H1 (cell line): ENCODE results near the gene LPGAT1. TPM values are rescaled to one million over a fixed set of nuclear protein-coding genes. Genes with fewer than 3 reads are reported as not detected.

Experiments
- CTCF ChIA-PET: fragments of 300-600 bp; sonication (Branson Sonifier 250); formaldehyde crosslinking; loops from one replicate; lab custom pipeline; 2021; ENCODE audit not compliant: partially characterized antibody; lab: Charles Lee
- POLR2A ChIA-PET: fragments of 300-600 bp; sonication (Branson Sonifier 250); formaldehyde crosslinking; loops from one replicate; lab custom pipeline; 2021; ENCODE audit warnings: inconsistent platforms; ENCODE audit not compliant: partially characterized antibody; lab: Charles Lee
- DNase-seq, 2 experiments: peaks; one replicate each; pipeline versions ENCODE4 v3.0.0 to v3.0.0-alpha.2; 2010 to 2022; ENCODE audit warnings: low spot score in 2 of 2, low read depth in 1 of 2, mixed read lengths in 1 of 2
- FAIRE-seq: peaks from 2 replicates; lab custom pipeline; 2011; peaks lifted over from hg19 to GRCh38; lab: Jason Lieb, UNC
- H2AFZ ChIP-seq: 2 replicates; pipeline ENCODE4 v1.8.1; 2012; ENCODE audit warnings: low read length, inconsistent platforms
- H2AK5ac ChIP-seq: 2 replicates; pipeline ENCODE4 v1.6.1; 2013; ENCODE audit warnings: low read depth, low read length
- H2BK120ac ChIP-seq: replicated peaks from 2 replicates; pipeline ENCODE3; 2013; ENCODE audit warnings: low read depth, low read length, inconsistent platforms
- H2BK12ac ChIP-seq: 2 replicates; pipeline ENCODE4 v1.6.1; 2013; ENCODE audit warnings: low read depth, low read length
- H2BK15ac ChIP-seq: 2 replicates; pipeline ENCODE4 v1.6.1; 2013; ENCODE audit warnings: low read length
- H2BK20ac ChIP-seq: 2 replicates; pipeline ENCODE4 v1.6.1; 2013; ENCODE audit warnings: low read length
- H2BK5ac ChIP-seq: 2 replicates; pipeline ENCODE4 v1.6.1; 2013; ENCODE audit warnings: low read depth, low read length
- H3K14ac ChIP-seq: 2 replicates; pipeline ENCODE4 v1.6.1; 2013; ENCODE audit warnings: inconsistent platforms; ENCODE audit not compliant: insufficient read length
- H3K18ac ChIP-seq: 2 replicates; pipeline ENCODE4 v1.6.1; 2013; ENCODE audit warnings: low read length; ENCODE audit errors: extremely low read depth
- H3K23ac ChIP-seq: 2 replicates; pipeline ENCODE4 v1.6.1; 2013; ENCODE audit warnings: inconsistent platforms; ENCODE audit not compliant: insufficient read length
- H3K23me2 ChIP-seq: 2 replicates; pipeline ENCODE4 v1.6.1; 2013; ENCODE audit warnings: low read depth, low read length
- H3K27ac ChIP-seq: 2 replicates; pipeline ENCODE4 v1.6.1; 2011; ENCODE audit warnings: low read depth, low read length, inconsistent platforms
- H3K27me3 ChIP-seq, 4 experiments: replicated peaks in 1 of 4; 1 replicate in 1 of 4; 2 replicates in 3 of 4; pipeline versions ENCODE4 v1.6.1 to v1.8.1; 2011 to 2013; ENCODE audit warnings: low read length in 3 of 4, mild to moderate bottlenecking in 3 of 4, inconsistent platforms in 2 of 4, mixed read lengths in 2 of 4, moderate library complexity in 1 of 4; ENCODE audit not compliant: control insufficient read depth in 3 of 4, insufficient read depth in 3 of 4; ENCODE audit errors: extremely low read depth in 1 of 4
- H3K36me3 ChIP-seq, 4 experiments: 2 replicates each; pipeline versions ENCODE4 v1.6.1 to v1.8.1; 2011 to 2013; ENCODE audit warnings: mild to moderate bottlenecking in 4 of 4, low read length in 3 of 4, moderate library complexity in 2 of 4, control low read depth in 1 of 4, inconsistent platforms in 1 of 4; ENCODE audit not compliant: insufficient read depth in 4 of 4, control insufficient read depth in 2 of 4
- H3K4ac ChIP-seq: replicated peaks from 2 replicates; pipeline ENCODE3; 2013; ENCODE audit warnings: low read length, low read depth, mixed read lengths, inconsistent platforms; ENCODE audit not compliant: insufficient read length
- H3K4me1 ChIP-seq, 4 experiments: replicated peaks in 1 of 4; 1 replicate in 1 of 4; 2 replicates in 3 of 4; pipeline versions ENCODE4 v1.6.1 to v1.8.1; 2011 to 2013; ENCODE audit warnings: low read length in 3 of 4, inconsistent platforms in 2 of 4, mixed read lengths in 1 of 4; ENCODE audit not compliant: insufficient read depth in 4 of 4, control insufficient read depth in 3 of 4
- H3K4me2 ChIP-seq, 2 experiments: 2 replicates each; pipeline versions ENCODE4 v1.6.1 to v1.8.1; 2011 to 2013; ENCODE audit warnings: low read depth in 2 of 2, low read length in 2 of 2, control low read depth in 1 of 2, inconsistent platforms in 1 of 2, mild to moderate bottlenecking in 1 of 2; ENCODE audit not compliant: insufficient read depth in 1 of 2
- H3K4me3 ChIP-seq, 4 experiments: fragments of 200-600, 300-600 bp in 1 of 4; sonication (generic), shearing (Covaris generic), sonication (Bioruptor Twin) in 1 of 4; 2 replicates each; pipeline versions ENCODE4 v1.5.1 to v1.8.1; 2011 to 2016; ENCODE audit warnings: low read length in 4 of 4, low read depth in 3 of 4, control low read depth in 2 of 4, inconsistent platforms in 2 of 4, mild to moderate bottlenecking in 2 of 4, mixed read lengths in 1 of 4, moderate library complexity in 1 of 4; ENCODE audit not compliant: insufficient read depth in 2 of 4; ENCODE audit errors: extremely low read depth in 1 of 4
- H3K56ac ChIP-seq: replicated peaks from 2 replicates; pipeline ENCODE3; 2013; ENCODE audit warnings: low read depth, mild to moderate bottlenecking, mixed read lengths, low read length, inconsistent platforms; ENCODE audit not compliant: insufficient read length
- H3K79me1 ChIP-seq: 2 replicates; pipeline ENCODE4 v1.6.1; 2013; ENCODE audit warnings: low read depth, low read length, control low read depth
- H3K79me2 ChIP-seq, 2 experiments: 2 replicates each; pipeline versions ENCODE4 v1.6.1 to v1.8.1; 2012 to 2013; ENCODE audit warnings: low read length in 2 of 2, mild to moderate bottlenecking in 2 of 2, inconsistent platforms in 1 of 2; ENCODE audit not compliant: insufficient read depth in 2 of 2, control insufficient read depth in 1 of 2
- H3K9ac ChIP-seq, 4 experiments: replicated peaks in 1 of 4; 1 replicate in 1 of 4; 2 replicates in 3 of 4; pipeline versions ENCODE4 v1.6.1 to v1.8.1; 2011 to 2013; ENCODE audit warnings: low read depth in 3 of 4, low read length in 3 of 4, control low read depth in 2 of 4, mild to moderate bottlenecking in 2 of 4, moderate library complexity in 2 of 4, inconsistent platforms in 1 of 4; ENCODE audit errors: extremely low read depth in 1 of 4
- H3K9me3 ChIP-seq, 2 experiments: 2 replicates each; pipeline versions ENCODE4 v1.6.1 to v1.8.1; 2012 to 2013; ENCODE audit warnings: mild to moderate bottlenecking in 2 of 2, moderate library complexity in 2 of 2, control low read depth in 1 of 2, inconsistent platforms in 1 of 2, low read depth in 1 of 2, low read length in 1 of 2, mixed read lengths in 1 of 2; ENCODE audit not compliant: insufficient read depth in 2 of 2
- H4K20me1 ChIP-seq, 2 experiments: replicated peaks in 1 of 2; 2 replicates each; pipeline versions ENCODE3 to v1.8.1; 2011 to 2013; ENCODE audit warnings: inconsistent platforms in 2 of 2, low read length in 2 of 2, mild to moderate bottlenecking in 1 of 2; ENCODE audit not compliant: insufficient read depth in 2 of 2, control insufficient read depth in 1 of 2
- H4K5ac ChIP-seq: 2 replicates; pipeline ENCODE4 v1.6.1; 2013; ENCODE audit warnings: low read length, low read depth, mixed read lengths, inconsistent platforms; ENCODE audit not compliant: insufficient read length
- H4K8ac ChIP-seq: 2 replicates; pipeline ENCODE4 v1.8.0; 2013; ENCODE audit warnings: mild to moderate bottlenecking, moderate library complexity, low read length, inconsistent platforms; ENCODE audit not compliant: insufficient read depth; ENCODE audit errors: extremely low read depth
- H4K91ac ChIP-seq: replicated peaks from 2 replicates; pipeline ENCODE3; 2013; ENCODE audit warnings: low read length, mixed read lengths, inconsistent platforms; ENCODE audit not compliant: insufficient read length
- BRCA1 ChIP-seq: IDR thresholded peaks from 2 replicates; pipeline ENCODE4 v1.6.1; 2012; ENCODE audit warnings: low read depth, low read length, improper control_type of control experiment
- CHD1 ChIP-seq: IDR thresholded peaks from 2 replicates; pipeline ENCODE4 v1.6.1; 2012; ENCODE audit warnings: low read depth, low read length, improper control_type of control experiment
- EGR1 ChIP-seq: IDR thresholded peaks from 2 replicates; pipeline ENCODE4 v1.6.1; 2011; ENCODE audit warnings: low read depth, low read length, borderline replicate concordance
- HDAC2 ChIP-seq, 2 experiments: fragments of 300-600 bp in 1 of 2; sonication (generic) in 1 of 2; IDR thresholded peaks; 2 replicates each; pipeline ENCODE4 v1.6.1; 2011 to 2012; ENCODE audit warnings: low read depth in 2 of 2, low read length in 2 of 2, mild to moderate bottlenecking in 2 of 2, moderate library complexity in 2 of 2, borderline replicate concordance in 1 of 2, inconsistent platforms in 1 of 2
- KDM1A ChIP-seq: fragments of 200-600, 300-600 bp; sonication (generic); IDR thresholded peaks from 2 replicates; pipeline ENCODE4 v1.7.1; 2016; ENCODE audit warnings: mild to moderate bottlenecking, low read length, borderline replicate concordance
- NRF1 ChIP-seq: IDR thresholded peaks from 2 replicates; pipeline ENCODE4 v1.6.1; 2011; ENCODE audit warnings: mild to moderate bottlenecking, low read depth, low read length, improper control_type of control experiment
- POLR2A ChIP-seq, 2 experiments: IDR thresholded peaks; 1 replicate in 1 of 2; 2 replicates in 1 of 2; pipeline ENCODE4 v1.6.1; 2011; ENCODE audit warnings: low read depth in 2 of 2, low read length in 2 of 2, mild to moderate bottlenecking in 2 of 2; ENCODE audit errors: control extremely low read depth in 1 of 2
- RXRA ChIP-seq: IDR thresholded peaks from 2 replicates; pipeline ENCODE4 v1.6.1; 2011; ENCODE audit warnings: low read depth, mild to moderate bottlenecking, low read length, moderate library complexity; ENCODE audit not compliant: insufficient read depth
- SAP30 ChIP-seq: fragments of 300-600 bp; sonication (generic); IDR thresholded peaks from 2 replicates; pipeline ENCODE4 v1.7.1; 2012; ENCODE audit warnings: low read length, moderate library complexity, mild to moderate bottlenecking, inconsistent platforms; ENCODE audit not compliant: insufficient read depth, insufficient replicate concordance
- SIRT6 ChIP-seq: IDR thresholded peaks from one replicate; pipeline ENCODE4 v1.7.1; 2012; ENCODE audit warnings: low read length, inconsistent platforms
- TAF7 ChIP-seq: optimal IDR thresholded peaks from 2 replicates; pipeline ENCODE3; 2011; ENCODE audit warnings: low read depth, mild to moderate bottlenecking, inconsistent platforms, low read length, moderate library complexity, borderline replicate concordance
- WGBS, 2 experiments: shearing (Covaris generic) in 1 of 2; methylation state at CpG; one replicate each; pipeline versions ENCODE4 v1.1.6 to v1.1.7; 2013 to 2015; ENCODE audit warnings: low lambda C conversion rate in 2 of 2, mixed read lengths in 2 of 2, inconsistent platforms in 1 of 2, low coverage in 1 of 2, missing lambda C conversion rate in 1 of 2; ENCODE audit not compliant: insufficient replicate concordance in 2 of 2, insufficient coverage in 1 of 2, insufficient read length in 1 of 2; ENCODE audit errors: extremely low coverage in 1 of 2, missing lambda C conversion rate in 1 of 2; 5-methylcytosine and 5-hydroxymethylcytosine counted together
- polyA plus RNA-seq, 7 experiments: library from polyadenylated mRNA; depleted of rRNA in 3 of 7; stranded (reverse) in 5 of 7; unstranded in 2 of 7; fragments of >200 nt in 5 of 7; fragments of 200-250 nt in 2 of 7; gene quantifications; 1 replicate in 5 of 7; 2 replicates in 1 of 7; 4 replicates in 1 of 7; pipeline versions ENCODE4 v1.2.1 to v1.2.3, GENCODE V29; 2011 to 2013; ENCODE audit warnings: missing spikeins in 2 of 7, mixed read lengths in 2 of 7
- total RNA-seq: library from RNA; stranded (reverse); fragmentation: NEBNext Ultra II Directional; extraction: Animal tissue kit (Norgen Biotek cat#: 25700); gene quantifications from 2 replicates; pipeline ENCODE4 v1.2.1, GENCODE V29; 2021
- TF ChIP-seq, protein P1 (sequence below): IDR thresholded peaks from 2 replicates; pipeline ENCODE4 v1.6.1; 2012; ENCODE audit warnings: inconsistent platforms

The LPGAT1 gene
- total and polyA plus RNA-seq, 2 of the 8 experiments (the other 6 are each of a cell fraction or from before 2014, with no cell fraction given): 2.3 to 13.5 TPM

DNA sequence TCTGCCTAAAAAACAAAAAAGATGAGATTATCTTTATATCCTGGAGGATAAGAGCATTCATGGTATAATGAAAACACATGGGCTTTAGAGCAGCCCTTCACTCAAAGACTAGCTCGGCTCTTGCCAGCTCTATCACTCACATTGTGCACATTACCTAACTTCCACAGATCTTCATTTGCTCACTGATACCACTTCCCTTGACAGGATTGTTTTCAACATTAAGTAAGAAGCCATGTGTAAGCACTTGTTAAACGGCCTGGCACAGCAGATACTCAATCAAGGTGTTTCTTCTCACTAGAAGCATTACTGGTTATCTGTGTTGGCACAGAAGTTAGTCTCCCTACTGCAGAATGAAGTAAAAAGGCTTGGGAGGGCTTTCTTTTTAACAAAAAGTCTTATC, 18.7 kb downstream of the LPGAT1 start:
- WGBS, 2 experiments: 76% methylated on average over 2 of the region's 2 CpGs; no CpG with 5 or more reads in 1 of the 2 experiments
- Histone ChIP-seq H3K56ac (no peak overlapping the region), H2BK15ac (no peak overlapping the region), H3K79me2 (no peaks in the 10 kb centered on the region), H3K9ac (no peak overlapping the region), H2AFZ (no peak overlapping the region), H3K4me2 (no peak overlapping the region), H3K23me2 (no peaks in the 10 kb centered on the region), H2BK20ac (no peak overlapping the region), H4K20me1 (no peaks in the 10 kb centered on the region), H3K9me3 (no peaks in the 10 kb centered on the region), H3K23ac (no peak overlapping the region), H2BK120ac (no peak overlapping the region), H3K27me3 (no peaks in the 10 kb centered on the region), H3K18ac (no peak overlapping the region), H3K36me3 (no peaks in the 10 kb centered on the region), H4K5ac (no peak overlapping the region), H4K91ac (no peak overlapping the region), H2BK5ac (no peak overlapping the region), H3K27ac (no peak overlapping the region), H2BK12ac (no peak overlapping the region), H4K8ac (no peak overlapping the region), H3K4me1 (no peaks in the 10 kb centered on the region), H2AK5ac (no peak overlapping the region), H3K14ac (no peak overlapping the region), H3K4me3 (no peak overlapping the region), H3K4ac (no peak overlapping the region), H3K79me1 (no peaks in the 10 kb centered on the region)
- POLR2A ChIA-PET: no interaction called here
- CTCF ChIA-PET: no interaction called here
- DNase-seq (no peak), FAIRE-seq (no peak)
- no peak for TF ChIP-seq TAF7
- no peak for TF ChIP-seq KDM1A
- no peak for TF ChIP-seq CHD1
- TF ChIP-seq HDAC2 (IDR thresholded peaks at IDR 0.05; ENCODE audit: borderline replicate concordance in 1 of 2, low read depth in 2 of 2, low read length in 2 of 2): no peak
- TF ChIP-seq, protein P1, sequence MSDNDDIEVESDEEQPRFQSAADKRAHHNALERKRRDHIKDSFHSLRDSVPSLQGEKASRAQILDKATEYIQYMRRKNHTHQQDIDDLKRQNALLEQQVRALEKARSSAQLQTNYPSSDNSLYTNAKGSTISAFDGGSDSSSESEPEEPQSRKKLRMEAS: no peak
- TF ChIP-seq SAP30: no peak
- no peak for TF ChIP-seq RXRA
- no peak for TF ChIP-seq BRCA1
- TF ChIP-seq EGR1: no peak
- TF ChIP-seq NRF1: no peak
- TF ChIP-seq SIRT6: no peak
- TF ChIP-seq POLR2A (IDR thresholded peaks at IDR 0.05; ENCODE audit: control extremely low read depth in 1 of 2, low read depth in 2 of 2, low read length in 2 of 2): no peak
